UCSD-AML1 (cell line): ENCODE data around the gene MARCHF10.
"Not testable (repeated sequence)": the region's sequence is repeated elsewhere in the genome, so short reads cannot be mapped to it uniquely, and the experiment has no call there.

Source experiments
- DNase-seq: peaks from one replicate; lab custom pipeline; 2025; ENCODE audit not compliant: unreplicated experiment; lab: John Stamatoyannopoulos, UW

Gene MARCHF10

GRCh38 chr17:62807812-62808575, at the start of gene MARCHF10:
Gene MARCHF10, minus strand, starts transcription at chr17:62808314. Its CDS starts 6,579 bp downstream, at chr17:62801735.
- DNase-seq, result no peak

- DNase-seq, result no peak
These were observed 49.4 kb upstream of the MARCHF10 start for GRCh38 chr17:62857526-62857925.

GRCh38 chr17:62856594-62856993, 48.5 kb upstream of the MARCHF10 start:
- no peak for DNase-seq

GRCh38 chr17:62855156-62855555, 47.0 kb upstream of the MARCHF10 start:
- no peak for DNase-seq

- no peak for DNase-seq
These were observed 46.1 kb upstream of the MARCHF10 start for GRCh38 chr17:62854098-62854680.

- no peak for DNase-seq
These were observed 44.1 kb upstream of the MARCHF10 start for GRCh38 chr17:62852195-62852594.

- not testable (repeated sequence) for DNase-seq
These were observed 41.7 kb upstream of the MARCHF10 start for GRCh38 chr17:62849591-62850415.

- no peak for DNase-seq
These were observed 40.2 kb upstream of the MARCHF10 start for GRCh38 chr17:62848334-62848733.

- no peak for DNase-seq
These were observed 39.3 kb upstream of the MARCHF10 start for GRCh38 chr17:62847426-62847825.

GRCh38 chr17:62840871-62841270, 32.8 kb upstream of the MARCHF10 start:
- DNase-seq, result no peak

GRCh38 chr17:62833816-62834215, 25.7 kb upstream of the MARCHF10 start:
- not testable (repeated sequence) for DNase-seq

GRCh38 chr17:62832405-62832804, 24.3 kb upstream of the MARCHF10 start:
- no peak for DNase-seq

GRCh38 chr17:62831066-62831465, 23.0 kb upstream of the MARCHF10 start:
- not testable (repeated sequence) for DNase-seq

GRCh38 chr17:62827746-62828485, 19.8 kb upstream of the MARCHF10 start:
- no peak for DNase-seq

- DNase-seq, result no peak
These were observed 18.8 kb upstream of the MARCHF10 start for GRCh38 chr17:62826956-62827355.

GRCh38 chr17:62825182-62825581, 17.1 kb upstream of the MARCHF10 start:
- no peak for DNase-seq

GRCh38 chr17:62824290-62825131, 16.4 kb upstream of the MARCHF10 start:
- DNase-seq, result no peak

GRCh38 chr17:62823111-62823893, 15.2 kb upstream of the MARCHF10 start:
- DNase-seq, result no peak
